ENCODE measurements around the gene ITGA4.

The ITGA4 gene

GRCh38 chr2:181440919-181441318, 16.3 kb upstream of the ITGA4 start:
- Histone ChIP-seq H3K79me2 (ENCODE audit: insufficient read depth, low read length) (peaks cover 35% of the 10 kb centered on the region), H3K27me3 (ENCODE audit: insufficient read depth, low read length, poor library complexity) (no peaks in the 10 kb centered on the region), H3K4me3 (ENCODE audit: low read depth in 1 of 2, low read length in 2 of 2) (peak overlapping the region in 1 of 2 experiments; percentile 18; a peak in 2 of 4 replicates), H3K4me1 (ENCODE audit: insufficient read depth, low read length) (peaks cover 95% of the 10 kb centered on the region), H3K36me3 (ENCODE audit: insufficient read depth, low read length) (no peaks in the 10 kb centered on the region), H3K4me2 (ENCODE audit: insufficient read depth, low read length) (peak overlapping the region; percentile 49), H3K9me3 (ENCODE audit: insufficient read depth, low read length, severe bottlenecking) (no peaks in the 10 kb centered on the region), H4K20me1 (ENCODE audit: insufficient read depth, low read length) (no peaks in the 10 kb centered on the region), H2AFZ (ENCODE audit: low read depth, low read length) (peak overlapping the region; percentile 36; the same call in 1 of the 2 replicates), H3K27ac (ENCODE audit: low read length) (peak overlapping the region; percentile 95), H3K9ac (ENCODE audit: low read depth, low read length) (peak overlapping the region; percentile 55)
- TF ChIP-seq CTCF (IDR thresholded peaks at IDR 0.05; ENCODE audit: borderline replicate concordance, extremely low read depth, low read length, poor library complexity, severe bottlenecking), result no peak
- TF ChIP-seq EZH2 (IDR thresholded peaks at IDR 0.05; ENCODE audit: borderline replicate concordance, low read depth, low read length, severe bottlenecking), result no peak
- DNase-seq (peak; percentile 52), ATAC-seq (ENCODE audit: insufficient read depth, low read depth) (peak; percentile 76)

- 0 out of 2 replicates have a peak overlapping the region, but pooled peaks have one; percentile 21 for H2AFZ ChIP-seq (ENCODE audit: low read depth, low read length)
- ATAC-seq (ENCODE audit: insufficient read depth, low read depth) (no peak), DNase-seq (no peak)
- H3K4me1 ChIP-seq (ENCODE audit: insufficient read depth, low read length), result peaks cover 100% of the 10 kb centered on the region
- H3K4me3 ChIP-seq (ENCODE audit: low read depth in 1 of 2, low read length in 2 of 2), result 0 out of 4 replicates have a peak overlapping the region, but pooled peaks of 1 of the 2 experiments have one; percentile 18
- H3K27me3 ChIP-seq (ENCODE audit: insufficient read depth, low read length, poor library complexity), result no peaks in the 10 kb centered on the region
- H3K27ac ChIP-seq (ENCODE audit: low read length), result peak overlapping the region; percentile 95
- H3K4me2 ChIP-seq (ENCODE audit: insufficient read depth, low read length), result peak overlapping the region; percentile 49
- H3K36me3 ChIP-seq (ENCODE audit: insufficient read depth, low read length), result no peaks in the 10 kb centered on the region
- no peaks in the 10 kb centered on the region for H3K9me3 ChIP-seq (ENCODE audit: insufficient read depth, low read length, severe bottlenecking)
- no peaks in the 10 kb centered on the region for H4K20me1 ChIP-seq (ENCODE audit: insufficient read depth, low read length)
- H3K79me2 ChIP-seq (ENCODE audit: insufficient read depth, low read length), result peaks cover 37% of the 10 kb centered on the region
- peak overlapping the region; percentile 55 for H3K9ac ChIP-seq (ENCODE audit: low read depth, low read length)
- no peak for TF ChIP-seq EZH2 (IDR thresholded peaks at IDR 0.05; ENCODE audit: borderline replicate concordance, low read depth, low read length, severe bottlenecking)
- TF ChIP-seq CTCF (IDR thresholded peaks at IDR 0.05; ENCODE audit: borderline replicate concordance, extremely low read depth, low read length, poor library complexity, severe bottlenecking), result no peak
These were observed 15.5 kb upstream of the ITGA4 start for GRCh38 chr2:181441670-181442069.

- no peaks in the 10 kb centered on the region for H4K20me1 ChIP-seq (ENCODE audit: insufficient read depth, low read length)
- H3K36me3 ChIP-seq (ENCODE audit: insufficient read depth, low read length), result no peaks in the 10 kb centered on the region
- DNase-seq, result no peak
- peak overlapping the region; percentile 57 for H3K4me2 ChIP-seq (ENCODE audit: insufficient read depth, low read length)
- no peaks in the 10 kb centered on the region for H3K9me3 ChIP-seq (ENCODE audit: insufficient read depth, low read length, severe bottlenecking)
- peaks cover 27% of the 10 kb centered on the region for H3K79me2 ChIP-seq (ENCODE audit: insufficient read depth, low read length)
- peak overlapping the region; percentile 44 for H3K9ac ChIP-seq (ENCODE audit: low read depth, low read length)
- H2AFZ ChIP-seq (ENCODE audit: low read depth, low read length), result 0 out of 2 replicates have a peak overlapping the region, but pooled peaks have one; percentile 21
- H3K27ac ChIP-seq (ENCODE audit: low read length), result peak overlapping the region; percentile 95
- H3K4me3 ChIP-seq (ENCODE audit: low read depth in 1 of 2, low read length in 2 of 2), result 0 out of 4 replicates have a peak overlapping the region, but pooled peaks of 1 of the 2 experiments have one; percentile 21
- peaks cover 84% of the 10 kb centered on the region for H3K4me1 ChIP-seq (ENCODE audit: insufficient read depth, low read length)
- no peaks in the 10 kb centered on the region for H3K27me3 ChIP-seq (ENCODE audit: insufficient read depth, low read length, poor library complexity)
- peak; percentile 66 for ATAC-seq (ENCODE audit: insufficient read depth, low read depth)
- no peak for TF ChIP-seq EZH2 (IDR thresholded peaks at IDR 0.05; ENCODE audit: borderline replicate concordance, low read depth, low read length, severe bottlenecking)
- no peak for TF ChIP-seq CTCF (IDR thresholded peaks at IDR 0.05; ENCODE audit: borderline replicate concordance, extremely low read depth, low read length, poor library complexity, severe bottlenecking)
These were observed 12.5 kb upstream of the ITGA4 start for GRCh38 chr2:181444654-181445053.

Data from DND-41 (cell line).